ENCODE results near the gene BATF3. TPM values are rescaled to one million over a fixed set of nuclear protein-coding genes. Genes with fewer than 3 reads are reported as not detected.
"Not testable (repeated sequence)": the region's sequence is repeated elsewhere in the genome, so short reads cannot be mapped to it uniquely, and the experiment has no call there.

Gene BATF3
- total RNA-seq, 2 experiments from 2014 or later = 109 to 130 TPM

- Mint-ChIP-seq H3K36me3 (no peaks in the 10 kb centered on the region), H3K4me3 (no peak overlapping the region), H3K9me3 (ENCODE audit: low read depth) (no peaks in the 10 kb centered on the region), H3K27me3 (peaks cover 6% of the 10 kb centered on the region), H3K4me1 (no peaks in the 10 kb centered on the region), H3K27ac (no peak overlapping the region)
- ATAC-seq (no peak), DNase-seq (no peak)
- CTCF ChIA-PET = no interaction called here
These were observed 53.8 kb downstream of the BATF3 start for GRCh38 chr1:212645546-212646543.

DNA sequence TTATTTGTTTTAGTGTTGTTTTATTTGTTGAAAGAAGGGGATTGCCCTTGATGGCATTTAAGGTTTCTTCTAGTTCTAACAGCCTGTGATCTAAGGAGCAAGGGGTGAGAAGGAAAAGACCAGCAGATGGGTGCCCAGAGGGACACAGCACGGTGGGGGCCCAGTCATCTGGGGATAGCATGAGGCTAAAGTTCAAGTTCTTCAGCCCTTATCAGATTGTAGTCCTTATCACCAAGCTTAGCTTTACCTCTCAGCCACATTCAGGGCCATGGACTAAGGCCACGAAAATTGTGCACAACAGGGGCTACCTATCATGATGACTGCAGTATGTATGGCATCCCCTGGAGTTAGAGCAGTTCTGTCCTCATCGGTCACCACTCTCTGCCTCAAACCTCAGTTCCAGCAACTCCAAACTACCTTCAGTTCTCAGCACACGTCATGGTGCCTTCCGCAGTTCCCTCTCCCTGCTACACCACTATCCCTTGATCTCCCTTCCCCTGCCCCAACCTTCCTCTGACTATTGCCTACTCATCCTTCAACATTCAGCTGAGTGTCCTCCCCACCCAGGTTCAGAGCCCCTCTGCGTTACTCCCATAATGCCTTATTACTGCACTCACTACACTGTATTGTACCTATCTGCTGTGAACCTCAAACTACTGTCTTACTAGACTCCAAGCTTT, 54.6 kb downstream of the BATF3 start:
- H3K4me3 Mint-ChIP-seq = no peak overlapping the region
- CTCF ChIA-PET = interaction anchor here (2.8 kb wide), 1 partner anchor 20 kb away, joined by 18 read pairs; no protein-coding TSS in a partner anchor
- no peaks in the 10 kb centered on the region for H3K4me1 Mint-ChIP-seq
- H3K27ac Mint-ChIP-seq = no peak overlapping the region
- no peaks in the 10 kb centered on the region for H3K9me3 Mint-ChIP-seq (ENCODE audit: low read depth)
- DNase-seq = peak; percentile 11
- ATAC-seq = no peak
- no peaks in the 10 kb centered on the region for H3K36me3 Mint-ChIP-seq
- peaks cover 12% of the 10 kb centered on the region for H3K27me3 Mint-ChIP-seq

GRCh38 chr1:212643877-212644276, 55.8 kb downstream of the BATF3 start:
- CTCF ChIA-PET = interaction anchor here (1.1 to 2.8 kb wide), 2 partner anchors 21 to 167 kb away, joined by 3 to 18 read pairs; no protein-coding TSS in a partner anchor
- DNase-seq = peak; percentile 8
- H3K4me3 Mint-ChIP-seq = no peak overlapping the region
- no peak for ATAC-seq
- no peak overlapping the region for H3K27ac Mint-ChIP-seq
- peaks cover 2% of the 10 kb centered on the region for H3K4me1 Mint-ChIP-seq
- no peaks in the 10 kb centered on the region for H3K9me3 Mint-ChIP-seq (ENCODE audit: low read depth)
- H3K27me3 Mint-ChIP-seq = peaks cover 19% of the 10 kb centered on the region
- H3K36me3 Mint-ChIP-seq = no peaks in the 10 kb centered on the region

- no peaks in the 10 kb centered on the region for H3K36me3 Mint-ChIP-seq
- DNase-seq (no peak), ATAC-seq (no peak)
- no peak overlapping the region for H3K4me3 Mint-ChIP-seq
- H3K27ac Mint-ChIP-seq = no peak overlapping the region
- peaks cover 15% of the 10 kb centered on the region for H3K4me1 Mint-ChIP-seq
- CTCF ChIA-PET = interaction anchor here (1.0 to 2.8 kb wide), 3 partner anchors 23 to 186 kb away, joined by 5 to 18 read pairs (median 7); no protein-coding TSS in a partner anchor
- peaks cover 16% of the 10 kb centered on the region for H3K27me3 Mint-ChIP-seq
- no peaks in the 10 kb centered on the region for H3K9me3 Mint-ChIP-seq (ENCODE audit: low read depth)
These were observed 57.7 kb downstream of the BATF3 start for GRCh38 chr1:212641956-212642355.

DNA sequence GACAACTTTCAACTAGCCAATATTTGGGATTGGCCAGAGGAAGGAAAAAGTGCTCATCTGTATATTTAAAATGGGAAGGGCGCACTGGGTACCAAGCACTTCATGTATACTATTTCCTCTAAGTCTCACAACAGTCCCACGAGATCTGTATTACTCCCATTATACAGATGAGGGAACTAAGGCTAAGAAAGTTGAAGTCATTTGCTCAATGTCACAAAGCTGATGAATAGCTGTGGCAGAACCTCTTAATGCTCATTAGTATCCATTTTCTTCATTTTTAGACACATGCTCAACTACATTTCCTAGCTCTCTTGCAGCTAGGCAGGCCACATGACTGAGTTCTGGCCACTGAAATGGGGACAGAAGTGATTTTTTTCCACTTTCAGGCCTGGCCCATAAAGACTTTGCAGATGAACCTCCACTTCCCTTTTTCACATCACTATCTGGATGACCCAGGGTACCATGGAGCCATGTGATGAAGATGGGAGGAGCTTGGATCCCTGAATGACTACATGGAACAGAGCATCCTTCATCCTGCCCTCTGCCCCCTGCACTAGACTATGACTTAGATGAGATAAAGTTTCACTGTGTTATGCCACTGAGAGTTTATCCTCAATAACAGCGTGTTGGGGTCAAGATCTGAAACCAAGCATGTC, 59.3 kb downstream of the BATF3 start:
- ATAC-seq = no peak
- no peak overlapping the region for H3K4me3 Mint-ChIP-seq
- CTCF ChIA-PET = interaction anchor here (0.6 to 2.0 kb wide), 7 partner anchors 11 to 400 kb away, joined by 3 to 7 read pairs (median 3); no protein-coding TSS in a partner anchor
- no peak overlapping the region for H3K27ac Mint-ChIP-seq
- H3K27me3 Mint-ChIP-seq = peaks cover 16% of the 10 kb centered on the region
- peaks cover 31% of the 10 kb centered on the region for H3K4me1 Mint-ChIP-seq
- no peaks in the 10 kb centered on the region for H3K9me3 Mint-ChIP-seq (ENCODE audit: low read depth)
- H3K36me3 Mint-ChIP-seq = no peaks in the 10 kb centered on the region
- peak; percentile 31 for DNase-seq

DNA sequence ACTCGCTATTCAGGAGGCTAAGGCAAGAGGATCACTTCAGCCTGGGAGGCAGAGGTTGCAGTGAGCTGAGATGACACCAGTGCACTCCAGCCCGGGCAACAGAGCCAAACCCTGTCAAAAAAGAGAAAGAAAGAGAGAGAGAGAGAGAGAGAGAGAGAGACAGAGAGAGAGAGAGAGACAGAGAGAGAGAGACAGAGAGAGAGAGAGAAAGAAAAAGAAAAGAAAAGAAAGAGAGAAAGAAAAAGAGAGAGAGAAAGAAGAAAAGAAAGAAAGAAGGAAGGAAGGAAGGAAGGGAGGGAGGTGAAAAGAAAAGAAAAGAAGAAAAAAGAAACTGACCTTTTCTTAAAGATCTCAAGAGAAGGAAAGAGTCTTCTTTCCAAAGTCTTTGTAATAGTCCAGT, 60.1 kb downstream of the BATF3 start:
- H3K4me3 Mint-ChIP-seq; H3K36me3 Mint-ChIP-seq; H3K9me3 Mint-ChIP-seq (ENCODE audit: low read depth); H3K27ac Mint-ChIP-seq; DNase-seq; ATAC-seq: not testable (repeated sequence)
- Mint-ChIP-seq H3K4me1 (peaks cover 40% of the 10 kb centered on the region), H3K27me3 (peaks cover 16% of the 10 kb centered on the region)
- CTCF ChIA-PET = interaction anchor here (1.4 kb wide), 1 partner anchor 10 kb away, joined by 3 read pairs; no protein-coding TSS in a partner anchor

GRCh38 chr1:212638492-212639151, 61.0 kb downstream of the BATF3 start:
- H3K27me3 Mint-ChIP-seq = peaks cover 16% of the 10 kb centered on the region
- CTCF ChIA-PET = interaction anchor here (1.1 to 1.3 kb wide), 2 partner anchors 27 to 183 kb away, joined by 3 read pairs; no protein-coding TSS in a partner anchor
- DNase-seq (peak; percentile 40), ATAC-seq (no peak)
- H3K27ac Mint-ChIP-seq = no peak overlapping the region
- peaks cover 4% of the 10 kb centered on the region for H3K9me3 Mint-ChIP-seq (ENCODE audit: low read depth)
- H3K4me1 Mint-ChIP-seq = peaks cover 40% of the 10 kb centered on the region
- peaks cover 9% of the 10 kb centered on the region for H3K36me3 Mint-ChIP-seq
- H3K4me3 Mint-ChIP-seq = no peak overlapping the region

DNA sequence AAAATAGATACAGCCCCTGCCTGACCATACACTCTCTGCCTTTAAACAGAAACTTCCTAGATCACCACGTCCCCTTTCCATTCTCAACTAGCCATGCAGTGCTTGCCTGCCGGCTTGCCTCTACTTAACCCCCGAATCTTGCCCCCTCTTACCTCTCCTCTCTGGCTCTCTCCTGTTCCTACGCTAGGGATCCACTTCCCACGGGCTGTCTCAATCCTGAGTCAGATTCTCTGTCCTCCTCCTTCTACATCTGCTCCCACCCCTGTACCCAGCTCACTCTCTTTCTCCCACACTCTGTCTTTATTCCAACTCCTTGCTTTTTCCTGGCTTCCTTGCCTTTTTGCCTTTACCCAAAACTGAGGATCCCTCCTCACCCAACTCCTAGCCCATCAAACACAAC, 61.7 kb downstream of the BATF3 start:
- Mint-ChIP-seq H3K4me1 (peaks cover 40% of the 10 kb centered on the region), H3K36me3 (peaks cover 9% of the 10 kb centered on the region), H3K9me3 (ENCODE audit: low read depth) (peaks cover 4% of the 10 kb centered on the region), H3K4me3 (no peak overlapping the region), H3K27ac (peak overlapping the region; percentile 41), H3K27me3 (peaks cover 16% of the 10 kb centered on the region)
- DNase-seq (no peak), ATAC-seq (no peak)
- CTCF ChIA-PET = interaction anchor here (1.1 to 1.3 kb wide), 2 partner anchors 27 to 182 kb away, joined by 3 read pairs; no protein-coding TSS in a partner anchor

Other genes with a start within 250 kb of the BATF3 start
- gene ATF3, start 91.1 kb downstream of the BATF3 start, total RNA-seq = 10 to 100 TPM; 21.3 to 36.5 TPM
- gene NSL1, start 91.9 kb upstream of the BATF3 start, total RNA-seq = 10 to 100 TPM; 39.7 to 48.5 TPM
- 10 to 100 TPM; 13.7 to 22.1 TPM for gene TATDN3, start 92.1 kb upstream of the BATF3 start, total RNA-seq
- not detected for gene SPATA45, start 147.8 kb upstream of the BATF3 start, total RNA-seq
- gene FLVCR1, start 158.4 kb upstream of the BATF3 start, total RNA-seq = 10 to 100 TPM; 14.4 to 17.1 TPM